ENCODE measurements around the gene RUNX1.

RUNX1 gene

DNA sequence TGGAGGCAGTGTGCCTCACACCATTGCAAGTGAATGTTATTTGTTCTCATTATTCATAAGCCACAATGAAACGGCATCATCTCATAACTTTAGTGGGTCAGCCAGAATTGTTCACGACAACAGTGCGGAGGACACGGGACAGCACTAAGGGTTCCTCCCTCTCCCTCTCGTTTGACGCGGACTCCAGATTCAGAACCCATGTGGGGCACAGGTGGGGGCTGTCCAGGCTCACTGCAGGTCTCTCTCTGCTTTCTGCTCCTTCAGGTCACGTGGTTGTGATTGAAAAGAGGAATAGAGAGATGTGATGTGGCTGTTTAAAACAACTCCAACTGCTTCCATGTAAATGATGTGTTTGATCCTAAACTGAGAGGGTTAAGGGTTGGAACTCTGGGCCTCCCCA, 13.5 kb downstream of the RUNX1 start:
- DNase-seq: no peak

DNA sequence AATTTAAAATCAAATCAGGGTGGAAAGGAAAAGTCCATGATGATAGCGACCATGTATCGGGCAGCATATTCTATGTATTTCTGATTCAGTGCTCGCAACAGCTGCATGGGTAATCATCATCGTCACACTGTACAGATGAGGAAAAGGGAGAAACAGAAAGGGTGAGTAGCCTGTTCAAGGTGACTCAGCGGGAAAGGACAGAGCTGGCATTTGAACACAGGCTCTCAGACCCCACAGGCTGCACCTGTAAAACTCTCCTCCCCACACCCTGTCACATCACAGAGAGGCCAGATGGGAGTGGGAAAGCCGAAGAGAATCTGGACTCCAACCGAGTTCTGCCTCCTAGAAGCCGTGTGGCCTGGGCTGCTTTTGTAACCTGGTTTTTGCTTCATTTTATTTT, 14.0 kb downstream of the RUNX1 start:
- DNase-seq: no peak

DNA sequence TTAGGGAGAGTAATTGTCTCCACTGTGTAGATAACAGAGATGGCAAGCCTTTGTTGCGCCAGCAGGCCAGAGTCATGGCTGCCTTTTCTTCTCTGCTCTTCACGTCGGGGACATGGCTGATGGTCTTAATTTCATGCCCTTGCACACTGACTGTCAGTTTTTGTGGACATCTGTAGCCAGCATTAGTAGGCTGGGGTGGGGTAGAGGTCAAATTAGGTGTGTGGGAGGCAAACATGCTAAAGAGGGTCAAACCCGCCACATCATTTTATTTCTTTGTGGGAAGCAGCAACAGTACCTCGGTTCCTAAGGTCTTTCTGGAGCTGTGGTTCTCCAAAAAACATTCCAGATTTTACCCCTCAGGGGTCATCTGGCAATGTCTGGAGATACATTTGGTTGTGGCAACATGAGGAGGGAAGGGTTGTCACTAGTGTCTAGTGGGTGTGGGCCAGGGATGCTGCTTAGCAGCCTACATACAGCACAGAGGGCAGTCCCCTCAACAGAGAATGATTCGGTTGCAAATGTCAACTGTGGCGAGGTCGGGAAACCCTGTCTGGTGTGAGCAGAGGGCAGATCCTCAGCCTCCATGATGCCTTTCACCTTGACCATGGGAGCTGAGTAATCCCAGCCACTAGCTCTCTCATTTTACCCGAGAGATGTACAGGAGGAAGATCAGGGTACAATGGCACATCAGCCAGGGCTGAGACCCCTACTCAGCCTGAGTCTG, 14.7 kb downstream of the RUNX1 start:
- DNase-seq: no peak

DNA sequence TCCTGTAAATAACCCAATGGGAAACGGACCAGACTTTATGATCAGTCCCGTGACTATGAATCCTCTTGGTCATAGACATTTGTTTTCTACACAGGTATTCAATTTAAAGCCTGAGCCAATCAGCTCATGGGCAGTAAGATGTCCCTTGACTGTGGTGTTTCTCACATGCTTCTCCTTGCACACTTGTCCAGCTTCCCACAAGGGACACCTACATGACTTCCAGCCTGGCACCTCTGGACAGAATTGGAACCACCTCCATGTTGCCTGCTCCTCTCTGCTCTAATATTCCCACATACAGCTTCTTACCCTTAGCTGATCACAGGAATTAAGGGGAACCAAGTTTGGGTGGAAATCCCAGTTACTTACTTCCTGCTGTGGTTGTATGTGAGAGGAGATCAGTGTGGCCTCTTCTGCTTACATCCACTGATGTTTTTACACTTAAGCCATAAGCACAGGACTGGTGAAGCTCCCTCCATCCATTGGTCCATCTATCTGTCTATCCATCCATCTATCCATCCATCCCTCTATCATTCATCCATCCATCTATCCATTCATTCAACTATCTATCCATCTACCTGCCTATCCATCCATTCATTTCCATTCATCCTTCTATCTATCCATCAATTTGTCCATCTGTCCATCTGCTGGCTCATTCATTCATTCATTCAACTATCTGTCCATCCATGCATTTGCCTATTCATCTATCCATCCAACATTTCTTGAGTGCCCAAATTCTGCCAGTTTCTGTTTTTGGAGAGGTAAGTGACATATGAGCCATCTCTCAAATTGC, 16.4 kb downstream of the RUNX1 start:
- DNase-seq: no peak

DNA sequence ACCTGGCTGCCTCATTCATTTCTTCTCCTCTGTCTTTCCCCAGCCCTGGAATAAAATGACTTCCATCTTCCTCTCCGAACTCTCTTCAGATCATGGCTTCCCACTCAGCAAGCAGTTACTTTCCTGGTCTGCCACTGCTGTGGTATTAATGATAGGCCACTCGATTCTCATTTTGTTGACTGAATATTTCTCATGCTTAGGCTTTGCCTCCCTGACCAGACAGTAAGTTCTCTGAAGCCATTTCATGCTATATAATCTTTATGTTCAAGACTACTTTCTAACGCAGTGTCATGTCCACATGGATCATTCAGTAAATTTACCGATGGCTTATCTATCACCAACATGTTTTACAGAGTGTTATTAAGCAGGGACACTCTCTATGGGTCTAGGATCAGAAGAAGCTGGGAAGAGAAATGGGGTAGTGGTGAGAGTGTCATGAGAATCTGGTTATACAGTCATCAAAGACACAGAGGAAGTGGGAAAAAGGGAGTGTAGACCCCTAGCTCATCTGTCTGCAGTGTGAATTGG, 20.6 kb downstream of the RUNX1 start:
- no peak for DNase-seq

DNA sequence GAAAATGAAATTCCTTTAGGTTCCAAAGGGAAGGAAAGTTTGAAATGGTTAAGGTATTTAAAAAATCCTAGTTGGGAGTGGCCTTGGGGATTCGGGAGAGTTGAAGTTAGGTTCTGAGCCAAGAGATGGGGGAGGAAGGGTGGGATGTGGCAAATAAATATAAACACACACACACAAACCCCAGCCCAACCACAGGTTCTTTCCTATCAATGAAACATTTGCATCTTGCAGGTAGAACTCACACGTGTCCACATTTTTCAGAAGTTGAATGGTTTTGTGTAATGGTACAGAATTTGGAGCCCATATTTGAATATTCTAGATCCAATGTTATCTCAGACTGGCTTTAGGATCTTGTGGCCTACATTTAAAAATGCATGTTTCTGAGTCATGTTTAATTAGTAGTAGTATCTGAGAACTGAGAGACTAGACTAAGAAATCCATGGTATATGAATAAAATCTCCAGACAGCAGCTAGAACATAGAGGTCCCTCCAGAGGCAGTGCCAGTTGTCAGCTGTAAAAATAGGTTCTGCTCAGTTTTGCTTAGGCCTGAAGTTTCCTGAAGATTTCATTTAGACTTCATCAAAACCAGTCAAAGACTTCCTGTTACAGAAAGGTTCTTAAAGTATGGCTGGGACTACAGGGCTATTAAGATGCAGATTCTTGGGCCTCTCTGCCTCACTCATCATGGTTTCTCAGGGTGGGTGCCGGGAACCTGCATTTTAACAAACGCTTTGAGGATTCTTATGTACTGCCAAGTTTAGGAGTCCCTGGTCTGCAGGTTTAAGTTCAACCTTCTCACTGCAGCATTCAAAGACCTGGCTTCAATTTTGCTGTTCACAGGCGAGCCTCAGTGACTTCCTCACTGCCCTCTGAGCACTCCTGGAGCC, 21.3 kb downstream of the RUNX1 start:
- DNase-seq: peak in 2 of 5 donors; percentile 25 to 49

DNA sequence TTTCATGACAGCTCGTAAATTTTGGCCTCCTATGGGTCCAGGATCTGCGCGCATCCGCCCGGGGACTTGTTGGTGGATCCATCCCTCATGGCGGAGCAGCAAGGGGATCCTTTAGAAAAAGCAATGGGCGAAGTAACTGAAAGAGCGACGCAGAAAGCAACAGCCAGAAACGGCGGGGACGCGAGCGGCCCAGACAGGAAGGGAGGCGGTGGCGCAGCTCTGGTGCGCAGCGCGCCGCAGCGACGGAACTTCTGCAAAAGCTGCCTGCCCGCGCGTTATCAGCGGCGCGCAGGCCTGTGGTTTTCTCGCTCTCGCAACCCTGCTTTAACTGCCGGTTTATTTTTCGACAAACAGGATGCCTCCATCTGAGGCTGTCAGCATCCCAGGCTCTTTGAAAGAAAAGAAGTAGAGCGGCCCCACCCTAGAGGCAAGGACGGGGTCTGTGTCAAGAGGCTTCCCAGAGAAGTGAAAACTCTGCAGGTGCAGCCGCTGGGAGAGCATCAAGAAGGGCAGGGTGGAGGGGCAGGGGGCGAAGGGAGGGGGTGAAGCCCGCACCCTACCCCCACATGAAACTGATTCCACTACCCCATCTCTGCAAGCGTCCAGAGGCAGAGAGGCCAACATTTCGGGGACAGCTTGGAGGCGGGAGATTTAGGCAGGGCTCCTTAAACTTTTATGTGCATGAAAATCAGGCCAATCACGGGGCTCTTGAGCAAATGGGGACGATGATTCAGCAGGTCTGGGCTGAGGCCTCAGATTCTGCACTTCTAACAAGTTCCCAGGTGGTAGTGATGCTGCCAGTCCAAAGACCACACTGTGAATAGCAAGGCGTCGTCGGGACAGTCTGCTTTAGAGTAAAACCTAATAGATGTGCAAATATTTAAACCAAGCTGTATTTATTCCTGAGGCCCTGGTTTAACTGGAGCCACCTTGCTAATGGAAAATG, 22.2 kb downstream of the RUNX1 start:
- DNase-seq: peak; percentile 58 to 96 (median 76)

DNA sequence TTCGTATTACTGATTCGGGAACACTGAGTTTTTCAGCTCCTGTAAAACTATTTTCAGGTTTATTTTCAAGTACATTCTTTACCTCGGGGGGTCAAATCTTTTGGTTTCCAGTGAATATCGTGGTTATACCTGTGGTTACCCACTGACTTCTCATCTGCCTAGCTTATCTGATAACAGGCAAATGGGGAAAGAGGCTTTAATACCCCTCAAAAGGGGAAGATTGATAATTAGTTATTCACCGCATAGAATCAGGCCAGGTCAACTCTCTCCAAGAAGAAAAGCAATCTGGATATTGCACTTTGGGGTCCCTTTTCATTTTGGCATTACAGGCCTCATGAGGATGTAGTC, 23.0 kb downstream of the RUNX1 start:
- no peak for DNase-seq

DNA sequence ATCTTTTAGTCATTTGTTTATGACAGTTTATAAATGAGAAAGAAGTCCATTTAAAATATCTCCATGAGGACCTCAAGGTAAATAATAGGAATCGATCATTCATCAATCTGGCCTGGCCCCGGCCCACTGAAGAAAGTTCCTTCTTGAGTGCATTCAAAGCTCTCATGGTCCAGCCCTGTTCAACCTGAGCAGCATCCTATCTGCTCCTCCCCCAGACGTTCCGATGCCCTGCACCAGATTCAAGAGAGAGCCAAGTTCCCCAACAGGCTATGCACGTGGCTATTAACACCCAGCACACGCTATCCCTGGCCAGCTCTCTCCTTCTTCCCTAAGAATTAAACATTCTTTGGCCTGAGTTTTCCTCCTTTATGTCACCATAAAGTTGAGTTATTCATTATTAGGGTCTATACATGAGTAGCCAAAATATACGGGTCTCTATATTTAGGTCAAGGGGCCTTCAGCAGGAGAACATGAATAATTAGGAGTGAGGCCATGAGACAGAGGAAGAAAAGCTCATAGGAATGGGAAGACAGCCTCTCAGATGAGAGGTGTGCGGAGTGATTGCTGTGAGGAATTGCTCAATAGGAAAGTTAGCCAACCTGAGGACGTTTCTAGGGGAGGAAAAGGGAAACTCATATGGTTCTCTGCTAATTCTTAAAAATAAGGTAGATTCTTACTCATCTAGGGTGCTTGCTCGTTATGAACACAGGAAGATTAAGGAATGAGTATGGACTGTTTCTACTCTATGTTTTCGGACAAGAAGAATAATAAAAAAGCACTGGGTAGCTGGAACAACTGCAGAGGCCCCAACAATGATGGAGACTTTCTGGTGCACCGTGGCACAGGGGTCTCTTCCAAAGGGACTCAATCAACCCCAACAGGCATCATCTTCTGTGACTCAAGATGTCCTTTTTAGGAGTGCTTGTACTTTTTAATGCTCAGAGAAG, 23.6 kb downstream of the RUNX1 start:
- no peak for DNase-seq

DNA sequence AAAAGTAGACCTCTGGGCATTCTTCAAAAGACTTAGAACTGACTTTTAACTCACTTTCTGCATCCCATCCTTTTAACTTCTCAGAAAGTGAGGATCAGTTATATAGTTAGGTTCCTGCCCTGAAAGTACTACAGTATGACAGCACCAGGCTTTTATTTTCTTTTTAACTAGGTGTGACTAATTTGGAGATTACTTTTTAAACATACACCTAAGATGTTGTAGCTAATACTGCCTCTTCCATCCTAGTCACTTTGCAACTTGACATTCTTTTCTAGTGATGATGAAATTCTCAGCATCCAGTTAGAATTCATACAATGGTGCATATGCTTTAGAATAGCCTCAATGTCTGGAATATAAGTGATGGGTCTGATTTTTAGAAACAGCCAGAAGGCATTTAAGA, 24.6 kb downstream of the RUNX1 start:
- DNase-seq: peak in 1 of 5 donors; percentile 68

DNA sequence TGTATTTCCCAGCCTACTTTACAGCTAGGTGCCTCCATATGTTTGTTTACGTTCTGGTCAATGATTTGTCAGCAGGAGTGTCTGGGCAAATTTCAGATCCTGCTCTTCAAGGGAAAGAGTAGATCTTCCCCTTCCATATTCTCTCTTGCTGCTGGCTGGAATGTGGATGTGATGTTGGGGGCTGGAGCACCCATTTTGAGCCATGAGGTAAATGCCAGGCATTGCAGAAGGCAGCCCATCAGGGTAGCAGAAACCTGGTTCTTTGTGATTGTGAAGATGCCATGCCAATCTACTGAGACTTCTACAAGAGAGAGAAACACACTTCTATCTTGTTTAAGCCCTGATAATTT, 25.1 kb downstream of the RUNX1 start:
- no peak for DNase-seq

DNA sequence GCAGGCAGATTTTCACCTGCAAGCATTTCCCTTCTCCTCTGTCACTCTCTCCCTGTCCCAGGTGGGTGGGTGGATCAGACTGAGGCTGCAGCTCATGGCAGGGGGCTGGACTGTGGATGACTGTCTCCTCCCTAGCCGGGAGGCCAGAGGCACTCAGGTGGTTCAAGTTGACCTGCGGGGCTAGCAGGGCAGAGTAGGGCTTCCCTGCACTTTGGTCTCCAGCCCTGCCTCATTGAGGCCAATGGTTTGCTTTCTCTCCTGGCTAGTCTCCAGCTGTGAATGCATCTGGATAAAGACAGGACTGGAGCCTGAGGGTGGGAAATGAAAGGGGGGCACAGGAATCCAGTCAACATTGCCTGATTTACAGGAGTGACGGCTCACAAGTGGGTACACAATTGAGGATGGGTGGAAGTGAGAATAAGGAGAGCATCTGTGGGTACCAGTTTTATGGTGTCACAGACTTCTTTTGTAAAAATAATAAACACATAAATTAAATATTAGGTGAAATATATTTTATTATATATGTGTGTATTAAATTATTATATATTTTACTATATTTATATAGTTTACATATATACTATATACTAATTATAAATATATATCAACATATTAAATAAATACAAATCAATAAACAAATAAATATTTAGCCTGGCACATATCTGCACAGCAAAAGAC, 25.6 kb downstream of the RUNX1 start:
- DNase-seq: no peak

DNA sequence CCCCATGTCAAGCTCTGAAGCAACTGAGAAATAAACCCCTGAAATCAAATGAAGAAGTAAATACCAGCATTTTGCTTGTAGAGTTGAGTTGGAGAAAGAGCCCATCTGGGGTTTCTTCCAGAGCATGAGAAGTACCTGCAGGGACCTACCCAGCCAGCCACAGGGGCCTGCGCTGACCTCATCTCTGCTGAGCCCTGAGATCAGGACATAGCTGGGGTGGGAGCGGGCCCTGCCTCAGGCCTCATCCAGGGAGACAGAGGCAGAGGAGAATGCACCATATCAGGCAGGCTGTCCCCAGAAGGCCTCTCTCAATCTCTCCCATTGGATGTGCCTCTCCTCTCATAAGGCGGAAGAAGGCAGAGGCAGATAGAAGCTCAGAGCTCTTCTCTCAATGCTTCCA, 27.6 kb downstream of the RUNX1 start:
- no peak for DNase-seq

DNA sequence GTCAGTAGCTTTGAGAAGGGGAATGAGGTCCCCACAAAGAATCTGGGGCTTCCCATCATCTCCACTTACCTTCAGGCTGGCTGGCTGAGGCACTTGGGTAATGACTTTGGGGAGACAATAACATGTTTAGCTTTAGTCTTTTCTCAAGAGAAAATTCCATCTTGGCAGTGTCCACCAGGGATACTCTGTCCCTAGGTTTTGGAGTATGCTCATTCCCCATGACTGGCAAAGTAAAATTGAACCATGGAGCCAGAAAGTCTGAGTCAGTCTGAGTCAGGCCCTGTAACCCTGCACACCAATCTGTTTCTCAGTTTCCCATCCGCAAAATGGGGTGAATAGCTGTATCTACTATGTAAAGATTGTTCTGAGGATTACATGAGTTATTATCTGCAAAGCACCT, 28.2 kb downstream of the RUNX1 start:
- no peak for DNase-seq

DNA sequence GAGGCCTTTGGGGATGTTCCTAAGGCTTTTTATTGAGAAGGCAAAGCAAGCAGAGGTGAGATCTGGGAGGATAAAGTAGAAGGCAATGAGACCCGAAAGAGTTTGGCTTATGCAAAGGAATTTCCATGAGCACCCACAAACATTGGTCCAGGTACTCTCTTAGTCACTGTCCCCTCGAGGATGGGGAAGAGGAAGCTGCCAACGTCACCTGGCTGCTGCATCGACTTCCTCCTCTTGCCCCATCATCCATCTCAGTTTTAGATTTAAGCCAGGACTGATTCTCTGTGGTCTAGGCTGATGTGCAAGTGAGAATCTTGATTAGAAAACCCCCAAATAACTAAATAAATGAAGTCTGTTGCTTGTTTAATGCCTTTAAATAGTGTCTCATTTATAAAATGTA, 28.7 kb downstream of the RUNX1 start:
- peak in 1 of 5 donors; percentile 48 for DNase-seq

DNA sequence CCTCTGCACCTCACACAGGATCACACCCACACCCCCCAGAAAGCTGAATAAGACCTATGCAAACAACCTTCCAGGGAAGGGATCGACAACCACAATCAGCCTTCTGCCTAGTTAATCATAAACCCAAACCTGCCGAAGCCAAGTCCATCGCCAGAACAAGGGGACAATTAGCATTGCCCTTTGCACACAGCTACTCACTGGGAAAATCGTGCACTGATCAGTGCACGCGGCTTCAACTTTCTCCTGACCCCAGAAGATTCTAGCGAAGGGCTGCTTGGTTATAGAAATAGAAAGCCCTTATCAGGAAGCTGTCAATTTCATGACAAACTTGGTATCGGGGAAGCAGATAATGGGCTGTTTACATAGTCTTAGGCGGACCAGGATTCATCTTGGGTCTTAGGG, 29.5 kb downstream of the RUNX1 start:
- DNase-seq: no peak

DNA sequence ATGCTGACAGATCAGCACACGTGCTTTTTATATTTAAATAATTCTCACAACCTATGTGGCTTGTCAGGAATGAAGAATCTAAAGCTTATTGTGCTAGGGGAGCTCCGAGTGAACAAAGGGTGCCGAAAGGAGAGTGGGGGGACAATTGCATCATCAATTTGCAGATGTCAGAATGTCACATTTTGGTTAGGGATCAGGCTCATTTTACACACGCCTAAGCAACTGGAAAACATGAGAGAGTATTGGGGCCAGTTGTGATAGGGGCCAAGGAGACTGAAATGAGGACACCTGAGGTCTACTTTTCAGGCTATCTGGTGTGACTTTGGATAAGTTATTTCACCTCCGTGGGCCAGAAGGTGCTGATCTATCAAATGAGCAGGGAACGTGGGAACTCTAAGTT, 31.8 kb downstream of the RUNX1 start:
- no peak for DNase-seq

DNA sequence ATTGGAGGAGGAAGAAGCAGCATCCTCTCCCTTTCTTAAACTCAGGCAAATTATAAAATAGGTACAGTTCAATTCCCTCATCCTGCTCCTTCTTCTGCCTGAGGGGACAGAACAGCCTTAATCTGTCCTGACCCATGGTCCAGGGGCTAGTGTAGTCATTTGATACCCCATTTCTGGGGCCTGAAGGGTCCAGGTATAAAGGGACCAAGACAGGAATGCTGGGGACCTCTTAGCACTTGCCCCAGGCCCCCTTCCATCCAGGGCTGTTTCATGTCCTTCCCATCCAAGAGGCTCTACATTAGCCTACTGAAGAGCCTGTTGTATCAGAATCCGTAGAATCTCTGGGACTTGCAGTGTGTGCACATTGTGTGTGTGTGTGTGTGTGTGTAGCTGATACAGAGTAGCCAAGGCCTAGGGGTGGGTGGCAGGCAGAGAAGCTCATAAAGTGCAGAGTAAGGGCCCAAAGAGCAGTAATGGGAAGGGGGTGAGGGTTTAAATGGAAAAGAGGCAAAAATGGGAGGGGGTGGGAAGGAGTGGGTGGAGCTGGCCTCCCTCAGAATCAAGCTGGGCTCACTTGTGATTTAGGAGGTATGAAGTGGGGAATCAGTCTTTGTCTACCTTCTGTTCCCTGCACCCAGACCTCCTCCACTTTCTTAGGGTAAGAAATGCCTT, 32.4 kb downstream of the RUNX1 start:
- DNase-seq: no peak

DNA sequence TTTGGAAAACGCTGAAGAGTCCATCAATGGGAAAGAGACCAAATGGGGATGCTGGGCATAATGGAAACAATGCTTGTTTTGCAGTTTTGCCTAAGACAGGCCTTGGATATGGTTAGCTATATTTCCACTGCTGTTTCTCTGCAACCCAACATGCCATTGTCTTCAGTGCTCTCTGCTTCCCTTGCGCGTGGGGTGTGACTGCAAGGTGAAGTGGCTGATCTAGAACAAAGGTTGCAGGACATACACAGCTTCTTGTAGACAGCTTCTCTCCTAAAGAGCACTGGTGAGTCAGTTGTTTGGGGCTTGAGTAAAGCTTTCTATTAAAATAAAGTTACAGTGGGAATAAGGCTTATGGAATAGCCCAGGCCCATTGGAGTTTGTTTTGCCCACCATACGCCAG, 33.0 kb downstream of the RUNX1 start:
- DNase-seq: no peak
